Psoas muscle (tissue), 8 donors: ENCODE results near the gene PPM1H. TPM values are rescaled to one million over a fixed set of nuclear protein-coding genes. Genes with fewer than 3 reads are reported as not detected.

Experiments used
- ATAC-seq, 4 donors: fragments of 200-7000 bp; cut with Tn5 transposase; one replicate each; pipeline ENCODE4 v1.9.1; 2020; ENCODE audit warnings: moderate library complexity in 3 of 4, mild to moderate bottlenecking in 2 of 4
- DNase-seq, 2 donors: peaks; one replicate each; pipeline ENCODE4 v3.0.0-alpha.2; 2020
- H3K27ac ChIP-seq: fragments of 200-600 bp; one replicate; pipeline ENCODE4 v1.8.0; 2022
- H3K27me3 ChIP-seq, 3 donors: fragments of 200-600 bp in 1 of 3; one replicate each; pipeline versions ENCODE4 v1.6.1 to v1.8.0; 2013 to 2022; ENCODE audit warnings: low read length in 2 of 3, mild to moderate bottlenecking in 2 of 3, moderate library complexity in 1 of 3; ENCODE audit not compliant: insufficient read depth in 3 of 3
- H3K36me3 ChIP-seq, 2 donors: fragments of 200-600 bp in 1 of 2; one replicate each; pipeline versions ENCODE4 v1.6.1 to v1.8.0; 2013 to 2022; ENCODE audit warnings: low read depth in 1 of 2, mild to moderate bottlenecking in 1 of 2, moderate library complexity in 1 of 2; ENCODE audit not compliant: insufficient read depth in 1 of 2
- H3K4me1 ChIP-seq: fragments of 200-600 bp; one replicate; pipeline ENCODE4 v1.8.0; 2022
- H3K4me3 ChIP-seq: fragments of 200-600 bp; one replicate; pipeline ENCODE4 v1.8.0; 2022; ENCODE audit warnings: mild to moderate bottlenecking
- H3K9me3 ChIP-seq: fragments of 200-600 bp; one replicate; pipeline ENCODE4 v1.8.0; 2022
- CTCF ChIP-seq: fragments of 200-600 bp; IDR thresholded peaks from one replicate; pipeline ENCODE4 v1.8.0; 2022; ENCODE audit warnings: antibody characterized with exemption
- WGBS, 3 donors: extraction: QIAGEN DNeasy Blood & Tissue Kit; methylation state at CpG; one replicate each; pipeline versions ENCODE4 v1.1.6 to v1.1.7; 2013; 5-methylcytosine and 5-hydroxymethylcytosine counted together
- intact Hi-C, 2 donors: fragments of 100-400 bp; cut with DNase I; formaldehyde crosslinking; loops; one replicate each; pipeline versions ENCODE4 v1.11.0 to v1.14.2; 2022
- long read RNA-seq, 2 donors: library from polyadenylated mRNA; unstranded; transcript quantifications; one replicate each; pipeline ENCODE4 v2.0.0, GENCODE V29; 2021
- polyA plus RNA-seq, 3 donors: library from polyadenylated mRNA; stranded (reverse); fragments of 200-250 nt; gene quantifications; one replicate each; pipeline ENCODE4 v1.2.3, GENCODE V29; 2013
- total RNA-seq, 4 donors: library from RNA; stranded (reverse); fragmentation: NEBNext Ultra II Directional in 2 of 4; extraction: Animal tissue kit (Norgen Biotek cat#: 25700) in 2 of 4; gene quantifications; one replicate each; pipeline versions ENCODE4 v1.2.1 to v1.2.4, GENCODE V29; 2021 to 2023
- donor health status: healthy with polysubstance abuse.
- donor health status: DM: no; HTN: no; CAD: no; lungs with moderate emphysema.
- donor health status: Bipolar disorder and iron deficiency.
- donor health status: healthy.
- donor health status: DM: yes; HTN: yes; CAD: no.
- donor health status: DM: no; HTN: no; CAD: no.
- donor health status: DM: no; HTN: no; CAD: no.
- donor health status: DM: yes; HTN: yes; CAD: no.

The PPM1H gene, protein sequence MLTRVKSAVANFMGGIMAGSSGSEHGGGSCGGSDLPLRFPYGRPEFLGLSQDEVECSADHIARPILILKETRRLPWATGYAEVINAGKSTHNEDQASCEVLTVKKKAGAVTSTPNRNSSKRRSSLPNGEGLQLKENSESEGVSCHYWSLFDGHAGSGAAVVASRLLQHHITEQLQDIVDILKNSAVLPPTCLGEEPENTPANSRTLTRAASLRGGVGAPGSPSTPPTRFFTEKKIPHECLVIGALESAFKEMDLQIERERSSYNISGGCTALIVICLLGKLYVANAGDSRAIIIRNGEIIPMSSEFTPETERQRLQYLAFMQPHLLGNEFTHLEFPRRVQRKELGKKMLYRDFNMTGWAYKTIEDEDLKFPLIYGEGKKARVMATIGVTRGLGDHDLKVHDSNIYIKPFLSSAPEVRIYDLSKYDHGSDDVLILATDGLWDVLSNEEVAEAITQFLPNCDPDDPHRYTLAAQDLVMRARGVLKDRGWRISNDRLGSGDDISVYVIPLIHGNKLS
- 1 to 10 TPM; 1.8 to 4.3 (median 3.1) TPM for total RNA-seq
- polyA plus RNA-seq: 1 to 10 TPM in 1 of 3 donors, under 1 TPM in 2; 0.65 to 1.2 (median 0.92) TPM
- long read RNA-seq, donor 1: 0 reads
- long read RNA-seq, donor 2, partial matches to known transcripts: 0 of 2 reads
- long read RNA-seq, donor 2, other reads (novel, unspliced or antisense): 2 of 2 reads

DNA sequence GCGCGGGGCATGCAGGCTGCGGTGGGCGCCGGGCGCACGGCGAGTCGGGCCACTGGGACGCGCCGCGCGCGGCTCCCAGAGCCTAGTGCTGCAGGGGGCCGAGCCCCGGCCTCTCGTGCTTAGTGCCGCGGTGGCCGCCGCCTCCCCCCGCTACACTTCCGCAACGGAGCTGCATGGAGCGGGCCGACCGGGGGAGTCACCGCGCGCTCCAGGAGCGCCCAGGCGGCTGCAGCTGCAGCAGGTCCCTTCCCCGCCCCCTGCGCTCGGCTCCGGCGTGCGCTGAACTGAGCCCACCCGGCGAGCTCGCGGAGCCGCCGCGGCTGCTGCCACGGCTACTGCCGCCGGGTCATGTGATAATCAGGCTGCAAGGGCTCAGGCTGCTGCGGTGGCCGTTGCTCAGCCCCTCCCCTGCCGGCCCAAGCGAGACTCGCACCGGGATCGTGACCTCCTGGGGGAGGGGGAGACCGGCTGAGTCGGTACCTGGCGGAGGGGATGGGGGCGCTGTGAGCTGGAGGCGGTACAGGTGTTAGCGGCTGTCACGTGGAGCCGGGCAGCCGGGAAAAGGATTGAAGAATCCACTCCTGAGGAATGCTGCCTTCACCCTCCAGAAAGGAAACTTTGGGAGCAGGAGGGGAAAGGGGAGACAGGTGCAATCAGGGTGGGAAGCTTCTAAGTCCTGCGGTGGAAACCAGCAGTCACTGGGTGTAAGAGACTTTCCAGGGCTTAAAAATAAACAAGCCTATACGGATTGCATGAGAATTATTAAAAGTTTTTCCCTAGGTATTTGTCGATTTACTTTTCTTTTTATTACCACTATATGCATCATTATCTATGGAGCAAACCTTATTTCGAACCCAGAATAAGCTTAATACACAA lies at the start of gene PPM1H:
Gene PPM1H, minus strand, starts transcription at position 352 of the 876 bp plus-strand sequence. CDS start 414 bp downstream, outside the sequence.
- peaks cover 0 to 3% (median 0%) of the 10 kb centered on the region in 3 donors for H3K27me3 ChIP-seq
- H3K27ac ChIP-seq: peak within 1 kb of the TSS; percentile 48
- no peaks in the 10 kb centered on the region for H3K9me3 ChIP-seq
- peak; percentile 83 to 91 (median 87) for ATAC-seq
- H3K4me3 ChIP-seq: peak within 1 kb of the TSS; percentile 89
- no peaks in the 10 kb centered on the region for H3K4me1 ChIP-seq
- TF ChIP-seq CTCF: peak; percentile 37
- intact Hi-C loops: loop anchor here in 1 of 2 donors (5.0 to 10.0 kb wide), 2 partner anchors 88 to 120 kb away; no protein-coding TSS in a partner anchor
- DNase-seq: peak; percentile 58 to 83
- 1 to 2% (median 1%) methylated on average over 39 to 69 of the region's 69 CpGs for WGBS, 3 donors
- H3K36me3 ChIP-seq: no peaks in the 10 kb centered on the region

DNA sequence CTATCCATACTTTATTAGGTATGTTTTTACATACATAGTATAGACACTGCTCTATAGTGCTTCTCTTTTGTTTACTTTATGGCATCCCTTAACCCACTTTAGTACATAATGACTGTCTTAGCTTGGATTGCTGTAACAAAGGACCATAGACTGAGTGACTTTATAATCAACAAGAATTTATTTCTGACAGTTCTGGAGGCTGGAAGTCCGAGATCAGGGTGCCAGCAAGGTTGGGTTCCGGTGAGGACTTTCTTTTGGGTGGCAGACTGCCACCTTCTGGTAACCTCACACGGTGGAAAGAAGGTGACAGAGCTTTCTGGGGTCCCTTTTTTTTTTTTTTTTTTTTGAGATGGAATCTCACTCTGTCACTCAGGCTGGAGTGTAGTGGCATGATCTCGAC lies 48.6 kb upstream of the PPM1H start:
- Histone ChIP-seq H3K36me3 (no peaks in the 10 kb centered on the region), H3K27ac (no peak overlapping the region), H3K27me3 (no peaks in the 10 kb centered on the region), H3K4me3 (no peak overlapping the region), H3K9me3 (no peaks in the 10 kb centered on the region), H3K4me1 (no peaks in the 10 kb centered on the region)
- TF ChIP-seq CTCF: no peak
- 38 to 47% (median 41%) methylated on average over 3 to 4 of the region's 4 CpGs for WGBS, 3 donors
- ATAC-seq (no peak), DNase-seq (no peak)
- intact Hi-C loops: no loop called here

DNA sequence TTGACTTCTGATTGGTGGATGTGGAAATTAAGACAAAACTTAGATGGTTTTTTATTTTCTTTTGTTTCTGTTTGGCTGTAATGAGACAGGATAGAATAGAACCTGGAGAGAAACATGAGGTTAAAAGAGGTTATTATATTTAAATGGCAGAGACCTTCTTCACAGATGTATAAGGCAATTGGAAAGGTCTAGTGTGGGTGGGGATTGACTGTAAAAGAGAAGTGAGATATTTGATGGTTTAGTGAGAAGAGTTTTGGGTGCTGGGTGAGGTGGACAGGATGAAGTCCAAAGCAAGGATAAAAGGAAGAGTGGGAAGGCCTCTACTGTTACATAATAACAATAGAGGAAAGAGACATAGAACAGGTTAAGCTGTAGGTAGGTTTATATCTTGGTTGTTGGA lies 43.8 kb upstream of the PPM1H start:
- peaks cover 0 to 3% (median 0%) of the 10 kb centered on the region in 3 donors for H3K27me3 ChIP-seq
- H3K4me3 ChIP-seq: no peak overlapping the region
- no peak for TF ChIP-seq CTCF
- no peaks in the 10 kb centered on the region for H3K4me1 ChIP-seq
- DNase-seq (no peak), ATAC-seq (no peak)
- no peaks in the 10 kb centered on the region for H3K9me3 ChIP-seq
- intact Hi-C loops: no loop called here
- H3K36me3 ChIP-seq: no peaks in the 10 kb centered on the region
- no peak overlapping the region for H3K27ac ChIP-seq

DNA sequence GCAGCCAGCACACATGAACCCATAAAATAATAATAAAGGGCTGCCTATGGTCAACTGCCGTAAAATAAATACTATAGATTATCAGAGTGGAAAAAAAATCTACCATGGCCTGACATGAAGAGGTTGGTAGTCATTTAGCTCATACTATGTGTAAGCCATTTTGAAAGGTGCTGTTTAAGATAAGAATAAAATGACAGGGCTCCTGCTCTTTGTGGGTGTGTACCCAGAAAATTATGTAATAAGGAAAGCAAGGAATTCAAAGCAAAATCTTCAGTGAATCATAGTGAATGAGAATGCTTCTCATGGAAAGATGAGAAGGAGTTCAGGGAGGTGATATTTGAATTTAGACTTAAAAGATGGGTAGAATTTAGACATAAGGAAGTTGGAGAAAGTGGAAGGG lies 42.9 kb upstream of the PPM1H start:
- WGBS, 3 donors: 76 to 82% (median 77%) methylated on average over 1 of the region's 1 CpG
- DNase-seq (no peak), ATAC-seq (no peak)
- no peak for TF ChIP-seq CTCF
- Histone ChIP-seq H3K36me3 (no peaks in the 10 kb centered on the region), H3K9me3 (no peaks in the 10 kb centered on the region), H3K4me3 (no peak overlapping the region), H3K27ac (no peak overlapping the region), H3K4me1 (no peaks in the 10 kb centered on the region), H3K27me3 (peaks cover 0 to 3% (median 0%) of the 10 kb centered on the region in 3 donors)
- intact Hi-C loops: no loop called here
